ENCODE measurements around the gene SHISA8. TPM values are rescaled to one million over a fixed set of nuclear protein-coding genes. Genes with fewer than 3 reads are reported as not detected.

SHISA8 gene
- total RNA-seq, 1 donor from 2014 or later, result not detected

DNA sequence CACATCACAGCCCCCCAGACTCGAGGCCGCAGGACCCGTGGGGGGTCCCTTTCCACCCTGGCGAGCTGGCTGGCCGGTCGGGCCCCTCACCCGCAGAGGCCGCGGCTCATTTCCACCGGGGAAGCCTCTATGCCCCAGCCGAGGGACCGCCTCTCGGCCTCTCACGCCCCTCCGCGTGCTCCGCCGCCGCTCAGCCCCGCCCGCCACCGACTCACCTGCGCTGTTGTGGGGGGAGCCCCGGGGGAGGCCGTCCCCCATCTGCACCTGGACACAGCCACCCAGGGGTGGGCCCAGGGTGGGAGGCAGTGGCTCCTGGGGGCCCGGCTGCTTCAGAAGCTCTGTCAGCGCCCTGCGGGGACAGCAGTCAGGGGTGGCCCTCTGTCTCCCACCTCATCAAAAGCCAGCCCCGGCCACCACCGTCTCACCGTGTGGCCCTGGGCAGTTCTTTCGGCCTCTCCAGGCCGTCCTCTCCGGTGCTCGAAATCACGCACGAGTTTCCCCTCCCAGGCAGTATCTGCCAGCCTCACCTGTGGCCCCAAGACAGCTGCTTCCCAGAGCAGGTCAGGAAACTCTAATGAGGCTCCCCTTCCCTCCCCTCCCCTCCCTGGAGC is 3.8 kb downstream of the SHISA8 start:
- no peaks in the 10 kb centered on the region for H3K9me3 Mint-ChIP-seq (ENCODE audit: low read depth)
- peaks cover 30% of the 10 kb centered on the region for H3K27me3 Mint-ChIP-seq (ENCODE audit: low read depth)
- no peak overlapping the region for H3K4me3 Mint-ChIP-seq (ENCODE audit: unreplicated experiment)
- H3K4me1 Mint-ChIP-seq (ENCODE audit: low read depth), result peaks cover 2% of the 10 kb centered on the region
- no peak for DNase-seq (ENCODE audit: low spot score)
- TF ChIP-seq, protein P1, sequence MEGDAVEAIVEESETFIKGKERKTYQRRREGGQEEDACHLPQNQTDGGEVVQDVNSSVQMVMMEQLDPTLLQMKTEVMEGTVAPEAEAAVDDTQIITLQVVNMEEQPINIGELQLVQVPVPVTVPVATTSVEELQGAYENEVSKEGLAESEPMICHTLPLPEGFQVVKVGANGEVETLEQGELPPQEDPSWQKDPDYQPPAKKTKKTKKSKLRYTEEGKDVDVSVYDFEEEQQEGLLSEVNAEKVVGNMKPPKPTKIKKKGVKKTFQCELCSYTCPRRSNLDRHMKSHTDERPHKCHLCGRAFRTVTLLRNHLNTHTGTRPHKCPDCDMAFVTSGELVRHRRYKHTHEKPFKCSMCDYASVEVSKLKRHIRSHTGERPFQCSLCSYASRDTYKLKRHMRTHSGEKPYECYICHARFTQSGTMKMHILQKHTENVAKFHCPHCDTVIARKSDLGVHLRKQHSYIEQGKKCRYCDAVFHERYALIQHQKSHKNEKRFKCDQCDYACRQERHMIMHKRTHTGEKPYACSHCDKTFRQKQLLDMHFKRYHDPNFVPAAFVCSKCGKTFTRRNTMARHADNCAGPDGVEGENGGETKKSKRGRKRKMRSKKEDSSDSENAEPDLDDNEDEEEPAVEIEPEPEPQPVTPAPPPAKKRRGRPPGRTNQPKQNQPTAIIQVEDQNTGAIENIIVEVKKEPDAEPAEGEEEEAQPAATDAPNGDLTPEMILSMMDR (IDR thresholded peaks at IDR 0.05), result no peak
- no peaks in the 10 kb centered on the region for H3K36me3 Mint-ChIP-seq (ENCODE audit: low read depth)
- H3K27ac Mint-ChIP-seq (ENCODE audit: unreplicated experiment), result no peak overlapping the region

DNA sequence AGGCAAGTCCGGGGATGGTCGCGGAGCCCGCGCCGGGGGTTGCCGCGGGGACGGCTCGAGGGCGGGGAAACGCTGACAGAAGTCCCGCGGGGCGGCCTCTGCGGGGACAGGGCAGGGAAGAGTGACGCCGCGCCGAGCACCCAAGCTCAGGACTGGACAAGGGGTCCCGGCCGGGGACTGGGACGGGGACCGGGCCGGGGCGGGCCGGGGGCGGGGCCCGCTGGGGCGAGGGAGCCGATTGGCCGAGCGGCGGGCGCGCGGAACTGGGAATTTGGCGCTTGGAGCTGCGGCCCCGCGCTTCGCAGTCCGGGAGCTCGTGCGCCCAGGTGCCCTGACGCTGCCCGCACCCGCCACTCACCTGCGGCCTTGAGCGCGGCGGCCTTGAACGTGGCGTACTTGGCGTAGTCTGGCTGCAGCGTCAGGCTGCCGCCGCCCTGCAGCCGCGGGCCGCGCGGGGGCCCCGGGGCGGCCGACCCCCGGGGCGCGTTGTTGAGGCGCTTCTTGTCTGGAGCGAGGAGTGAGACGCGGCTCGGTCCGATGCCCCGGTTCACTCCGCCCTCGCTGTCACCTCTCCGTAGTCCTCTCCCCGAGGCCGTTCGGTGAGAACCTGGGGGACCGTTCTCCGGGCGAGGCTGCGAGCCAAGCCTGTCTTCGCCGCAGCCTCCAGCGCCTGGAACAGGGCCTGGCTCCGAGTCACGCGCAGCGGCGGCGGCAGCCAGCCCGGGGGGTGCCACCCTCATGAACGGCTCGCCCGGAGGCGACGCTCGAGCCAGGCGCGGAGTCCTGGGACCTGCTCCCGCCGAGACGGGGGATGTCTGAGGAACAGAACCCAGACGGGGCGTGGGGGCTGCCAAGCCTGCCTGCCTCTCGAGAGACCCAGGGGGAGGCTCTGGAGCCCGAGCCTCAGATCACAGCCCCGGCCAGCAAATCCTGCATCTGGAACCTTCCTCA is 4.5 kb downstream of the SHISA8 start:
- TF ChIP-seq, protein P1 (IDR thresholded peaks at IDR 0.05), result no peak
- peaks cover 4% of the 10 kb centered on the region for H3K36me3 Mint-ChIP-seq (ENCODE audit: low read depth)
- peaks cover 2% of the 10 kb centered on the region for H3K4me1 Mint-ChIP-seq (ENCODE audit: low read depth)
- H3K27me3 Mint-ChIP-seq (ENCODE audit: low read depth), result peaks cover 22% of the 10 kb centered on the region
- no peaks in the 10 kb centered on the region for H3K9me3 Mint-ChIP-seq (ENCODE audit: low read depth)
- no peak for DNase-seq (ENCODE audit: low spot score)
- H3K4me3 Mint-ChIP-seq (ENCODE audit: unreplicated experiment), result peak overlapping the region; percentile 65
- no peak overlapping the region for H3K27ac Mint-ChIP-seq (ENCODE audit: unreplicated experiment)

DNA sequence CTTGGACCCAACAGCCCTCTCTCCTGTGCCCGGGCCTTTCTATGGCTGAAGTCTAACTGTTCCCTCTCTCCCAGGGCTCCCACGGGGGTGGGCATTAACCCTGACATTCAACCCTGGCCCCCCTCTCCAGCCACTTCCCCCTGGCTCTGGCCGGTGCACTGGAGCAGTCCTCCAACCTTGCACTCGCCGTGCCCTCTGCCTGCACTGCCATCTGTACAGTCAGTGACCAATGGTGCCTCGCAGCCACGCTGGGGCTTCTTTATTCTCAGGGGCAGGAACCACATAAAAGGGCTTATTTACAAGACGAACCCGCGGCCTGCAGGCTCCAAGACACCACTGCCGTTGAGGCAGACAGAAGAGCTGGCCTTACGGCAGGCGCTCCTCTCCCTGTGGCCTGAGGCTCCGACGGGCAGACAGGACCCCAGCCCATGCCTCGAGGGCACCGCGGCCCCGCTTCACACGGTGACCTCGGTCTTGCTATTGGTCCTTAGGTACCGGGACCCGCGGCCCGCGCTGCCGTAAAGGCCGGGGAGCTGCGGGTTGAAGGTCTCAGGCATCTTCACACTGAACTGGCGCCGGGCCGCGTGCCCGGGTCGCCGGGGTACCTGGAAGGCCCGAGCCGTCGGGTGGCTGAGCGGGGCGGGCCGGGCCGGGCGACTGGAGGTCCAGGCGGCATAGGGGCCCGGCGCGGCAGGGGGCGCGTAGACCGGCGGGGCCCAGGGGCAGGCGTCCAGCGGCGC is 5.4 kb downstream of the SHISA8 start:
- H3K36me3 Mint-ChIP-seq (ENCODE audit: low read depth), result peaks cover 4% of the 10 kb centered on the region
- no peak overlapping the region for H3K27ac Mint-ChIP-seq (ENCODE audit: unreplicated experiment)
- no peak overlapping the region for H3K4me3 Mint-ChIP-seq (ENCODE audit: unreplicated experiment)
- H3K9me3 Mint-ChIP-seq (ENCODE audit: low read depth), result no peaks in the 10 kb centered on the region
- TF ChIP-seq, protein P1 (IDR thresholded peaks at IDR 0.05), result no peak
- no peak for DNase-seq (ENCODE audit: low spot score)
- peaks cover 2% of the 10 kb centered on the region for H3K4me1 Mint-ChIP-seq (ENCODE audit: low read depth)
- peaks cover 22% of the 10 kb centered on the region for H3K27me3 Mint-ChIP-seq (ENCODE audit: low read depth)

DNA sequence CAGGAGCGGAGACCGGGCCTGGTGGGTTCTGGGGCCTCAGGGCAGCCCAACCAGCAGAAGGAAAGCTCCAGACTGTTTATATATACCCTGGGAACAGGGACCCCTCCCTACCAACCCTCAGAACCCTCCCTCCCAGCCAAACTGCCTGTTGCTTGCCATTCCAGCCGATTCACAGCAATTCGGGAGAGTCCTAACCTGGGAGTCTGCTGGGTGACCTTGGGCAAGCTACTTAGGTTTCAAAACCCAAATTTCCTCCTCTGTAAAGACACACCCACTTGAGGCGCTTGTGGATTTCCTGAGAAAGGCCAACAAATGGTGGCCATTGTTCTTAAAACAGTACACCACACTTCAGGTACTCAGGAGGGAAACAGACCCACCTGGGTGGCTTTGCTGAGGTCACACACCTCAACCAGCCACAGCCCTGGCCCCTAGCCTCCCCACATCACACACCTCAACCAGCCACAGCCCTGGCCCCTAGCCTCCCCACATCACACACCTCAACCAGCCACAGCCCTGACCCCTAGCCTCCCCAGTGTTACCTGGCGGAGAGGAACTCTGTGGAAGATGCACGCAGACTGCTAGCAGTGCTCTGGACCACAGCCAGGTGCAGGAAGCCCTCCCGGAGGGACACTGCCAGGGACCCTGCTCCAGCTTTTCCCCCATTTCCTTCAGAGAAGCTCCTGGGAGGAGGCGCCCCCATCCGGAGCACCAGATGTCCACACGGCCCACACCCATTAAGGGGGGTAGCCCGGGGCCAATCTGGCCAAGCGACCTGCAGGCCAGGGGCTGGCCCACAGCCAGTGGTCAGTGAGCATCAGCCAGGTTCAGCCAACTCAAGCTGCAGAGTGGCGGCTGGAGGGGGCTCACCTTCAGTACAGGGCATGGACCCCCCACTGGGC is 6.2 kb downstream of the SHISA8 start:
- no peak overlapping the region for H3K4me3 Mint-ChIP-seq (ENCODE audit: unreplicated experiment)
- TF ChIP-seq, protein P1 (IDR thresholded peaks at IDR 0.05), result no peak
- H3K27ac Mint-ChIP-seq (ENCODE audit: unreplicated experiment), result no peak overlapping the region
- H3K9me3 Mint-ChIP-seq (ENCODE audit: low read depth), result no peaks in the 10 kb centered on the region
- no peak for DNase-seq (ENCODE audit: low spot score)
- peaks cover 22% of the 10 kb centered on the region for H3K27me3 Mint-ChIP-seq (ENCODE audit: low read depth)
- peaks cover 2% of the 10 kb centered on the region for H3K4me1 Mint-ChIP-seq (ENCODE audit: low read depth)
- H3K36me3 Mint-ChIP-seq (ENCODE audit: low read depth), result peaks cover 8% of the 10 kb centered on the region
